ENCODE measurements around the gene BCL3.

DNA sequence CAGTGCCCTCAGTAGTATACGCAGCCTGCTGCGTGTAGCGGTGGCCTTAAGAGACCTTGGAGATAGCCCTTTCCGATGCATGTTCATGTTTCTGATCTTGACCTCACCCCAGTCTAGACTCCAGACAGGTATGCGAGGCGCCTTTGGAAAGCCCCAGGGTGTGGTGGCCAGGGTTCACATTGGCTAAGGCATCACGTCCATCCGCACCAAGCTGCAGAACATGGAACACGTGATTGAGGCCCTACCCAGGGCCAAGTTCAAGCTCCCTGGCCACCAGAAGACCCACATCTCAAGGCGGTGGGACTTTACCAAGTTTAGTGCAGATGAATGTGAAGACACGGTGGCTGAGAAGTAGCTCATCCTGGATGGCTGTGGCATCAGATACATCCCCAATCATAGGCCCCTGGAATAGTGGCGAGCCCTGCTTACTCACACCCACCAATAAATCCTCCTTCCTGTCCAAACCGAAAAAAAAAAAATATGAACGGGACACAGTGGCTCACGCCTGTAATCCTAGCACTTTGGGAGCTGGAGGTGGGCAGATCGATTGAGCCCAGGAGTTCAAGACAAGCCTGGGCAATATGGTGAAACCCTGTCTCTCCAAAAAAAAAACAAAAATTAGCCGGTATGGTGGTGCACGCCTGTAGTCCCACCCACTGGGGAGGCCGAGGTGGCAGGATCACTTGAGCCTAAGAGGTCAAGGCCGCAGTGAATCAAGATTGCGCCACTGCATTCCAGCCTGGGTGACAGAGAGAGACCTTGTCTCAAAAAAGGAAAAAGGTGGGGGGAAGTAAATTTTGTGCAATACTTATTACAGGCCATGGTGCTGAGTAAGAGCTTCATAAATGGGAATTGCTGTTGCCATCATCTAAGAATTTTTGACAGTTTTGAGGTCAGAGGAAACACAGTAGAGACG is 16.8 kb downstream of the BCL3 start:
- TF ChIP-seq TCF7L2 (IDR thresholded peaks at IDR 0.05; ENCODE audit: borderline replicate concordance, extremely low read depth, insufficient read depth, insufficient read length) = no peak
- no peak for TF ChIP-seq CEBPB (IDR thresholded peaks at IDR 0.05; ENCODE audit: low read depth)
- no peak for TF ChIP-seq EZH2 (IDR thresholded peaks at IDR 0.05)
- no peak for TF ChIP-seq POLR2A (IDR thresholded peaks at IDR 0.05; ENCODE audit: borderline replicate concordance, extremely low read depth, insufficient read depth, insufficient read length)
- TF ChIP-seq, protein P1, sequence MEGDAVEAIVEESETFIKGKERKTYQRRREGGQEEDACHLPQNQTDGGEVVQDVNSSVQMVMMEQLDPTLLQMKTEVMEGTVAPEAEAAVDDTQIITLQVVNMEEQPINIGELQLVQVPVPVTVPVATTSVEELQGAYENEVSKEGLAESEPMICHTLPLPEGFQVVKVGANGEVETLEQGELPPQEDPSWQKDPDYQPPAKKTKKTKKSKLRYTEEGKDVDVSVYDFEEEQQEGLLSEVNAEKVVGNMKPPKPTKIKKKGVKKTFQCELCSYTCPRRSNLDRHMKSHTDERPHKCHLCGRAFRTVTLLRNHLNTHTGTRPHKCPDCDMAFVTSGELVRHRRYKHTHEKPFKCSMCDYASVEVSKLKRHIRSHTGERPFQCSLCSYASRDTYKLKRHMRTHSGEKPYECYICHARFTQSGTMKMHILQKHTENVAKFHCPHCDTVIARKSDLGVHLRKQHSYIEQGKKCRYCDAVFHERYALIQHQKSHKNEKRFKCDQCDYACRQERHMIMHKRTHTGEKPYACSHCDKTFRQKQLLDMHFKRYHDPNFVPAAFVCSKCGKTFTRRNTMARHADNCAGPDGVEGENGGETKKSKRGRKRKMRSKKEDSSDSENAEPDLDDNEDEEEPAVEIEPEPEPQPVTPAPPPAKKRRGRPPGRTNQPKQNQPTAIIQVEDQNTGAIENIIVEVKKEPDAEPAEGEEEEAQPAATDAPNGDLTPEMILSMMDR (IDR thresholded peaks at IDR 0.05 in 2 of 3, conservative IDR thresholded peaks at IDR 0.05 in 1 of 3; ENCODE audit: borderline replicate concordance in 1 of 3, insufficient read depth in 1 of 3, low read depth in 2 of 3, low read length in 2 of 3) = no peak
- TF ChIP-seq, protein P2, sequence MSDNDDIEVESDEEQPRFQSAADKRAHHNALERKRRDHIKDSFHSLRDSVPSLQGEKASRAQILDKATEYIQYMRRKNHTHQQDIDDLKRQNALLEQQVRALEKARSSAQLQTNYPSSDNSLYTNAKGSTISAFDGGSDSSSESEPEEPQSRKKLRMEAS (IDR thresholded peaks at IDR 0.05) = no peak
- no peak for TF ChIP-seq ELF1 (IDR thresholded peaks at IDR 0.05; ENCODE audit: borderline replicate concordance, low read depth)
